ENCODE measurements around the gene NCAM2.

Gene NCAM2

GRCh38 chr21:21268885-21269284 lies 270.7 kb downstream of the NCAM2 start:
- TF ChIP-seq CTCF (IDR thresholded peaks at IDR 0.05), result no peak
- Histone ChIP-seq H3K4me2 (ENCODE audit: low read length) (no peak overlapping the region), H3K4me3 (ENCODE audit: low read depth, low read length) (no peak overlapping the region), H3K4me1 (no peaks in the 10 kb centered on the region), H3K27ac (no peak overlapping the region), H2AFZ (no peak overlapping the region), H3K36me3 (ENCODE audit: control insufficient read depth, insufficient read depth, low read length) (no peaks in the 10 kb centered on the region), H3K27me3 (ENCODE audit: control insufficient read depth, insufficient read depth, low read length) (no peaks in the 10 kb centered on the region), H3K9ac (no peak overlapping the region), H3K9me3 (ENCODE audit: control insufficient read depth, low read length) (no peaks in the 10 kb centered on the region), H3K79me2 (no peaks in the 10 kb centered on the region)

- TF ChIP-seq CTCF (IDR thresholded peaks at IDR 0.05), result no peak
These were observed 281.1 kb downstream of the NCAM2 start for GRCh38 chr21:21279193-21279901.

GRCh38 chr21:21283810-21284209 lies 285.6 kb downstream of the NCAM2 start:
- H3K9me3 ChIP-seq (ENCODE audit: control insufficient read depth, low read length), result no peaks in the 10 kb centered on the region
- no peak overlapping the region for H3K27ac ChIP-seq
- no peak overlapping the region for H3K4me2 ChIP-seq (ENCODE audit: low read length)
- no peaks in the 10 kb centered on the region for H3K36me3 ChIP-seq (ENCODE audit: control insufficient read depth, insufficient read depth, low read length)
- no peaks in the 10 kb centered on the region for H3K79me2 ChIP-seq
- H2AFZ ChIP-seq, result no peak overlapping the region
- H3K9ac ChIP-seq, result no peak overlapping the region
- H3K27me3 ChIP-seq (ENCODE audit: control insufficient read depth, insufficient read depth, low read length), result no peaks in the 10 kb centered on the region
- H3K4me1 ChIP-seq, result no peaks in the 10 kb centered on the region
- TF ChIP-seq CTCF (IDR thresholded peaks at IDR 0.05), result no peak
- H3K4me3 ChIP-seq (ENCODE audit: low read depth, low read length), result no peak overlapping the region

More at GRCh38 chr21:21279193-21279901, 281.1 kb downstream of the NCAM2 start:
- no peak overlapping the region for H3K27ac ChIP-seq
- no peak overlapping the region for H3K4me2 ChIP-seq (ENCODE audit: low read length)
- no peaks in the 10 kb centered on the region for H3K79me2 ChIP-seq
- no peak overlapping the region for H3K4me3 ChIP-seq (ENCODE audit: low read depth, low read length)
- H3K27me3 ChIP-seq (ENCODE audit: control insufficient read depth, insufficient read depth, low read length), result no peaks in the 10 kb centered on the region
- no peak overlapping the region for H2AFZ ChIP-seq
- H3K4me1 ChIP-seq, result no peaks in the 10 kb centered on the region
- no peaks in the 10 kb centered on the region for H3K9me3 ChIP-seq (ENCODE audit: control insufficient read depth, low read length)
- no peak overlapping the region for H3K9ac ChIP-seq
- no peaks in the 10 kb centered on the region for H3K36me3 ChIP-seq (ENCODE audit: control insufficient read depth, insufficient read depth, low read length)

- Histone ChIP-seq H3K4me2 (ENCODE audit: low read length) (no peak overlapping the region), H3K4me3 (ENCODE audit: low read depth, low read length) (no peak overlapping the region), H3K9me3 (ENCODE audit: control insufficient read depth, low read length) (no peaks in the 10 kb centered on the region), H3K9ac (no peak overlapping the region), H3K79me2 (no peaks in the 10 kb centered on the region), H3K27me3 (ENCODE audit: control insufficient read depth, insufficient read depth, low read length) (no peaks in the 10 kb centered on the region), H2AFZ (no peak overlapping the region), H3K4me1 (no peaks in the 10 kb centered on the region), H3K27ac (no peak overlapping the region), H3K36me3 (ENCODE audit: control insufficient read depth, insufficient read depth, low read length) (no peaks in the 10 kb centered on the region)
- no peak for TF ChIP-seq CTCF (IDR thresholded peaks at IDR 0.05)
These were observed 288.1 kb downstream of the NCAM2 start for GRCh38 chr21:21286170-21286798.

- H3K79me2 ChIP-seq, result no peaks in the 10 kb centered on the region
- no peaks in the 10 kb centered on the region for H3K36me3 ChIP-seq (ENCODE audit: control insufficient read depth, insufficient read depth, low read length)
- H3K4me2 ChIP-seq (ENCODE audit: low read length), result no peak overlapping the region
- no peak overlapping the region for H3K9ac ChIP-seq
- H3K27ac ChIP-seq, result no peak overlapping the region
- no peaks in the 10 kb centered on the region for H3K4me1 ChIP-seq
- H2AFZ ChIP-seq, result no peak overlapping the region
- no peaks in the 10 kb centered on the region for H3K9me3 ChIP-seq (ENCODE audit: control insufficient read depth, low read length)
- no peak for TF ChIP-seq CTCF (IDR thresholded peaks at IDR 0.05)
- H3K4me3 ChIP-seq (ENCODE audit: low read depth, low read length), result no peak overlapping the region
- H3K27me3 ChIP-seq (ENCODE audit: control insufficient read depth, insufficient read depth, low read length), result no peaks in the 10 kb centered on the region
These were observed 292.5 kb downstream of the NCAM2 start for GRCh38 chr21:21290751-21291150.

Measured in parathyroid adenoma (tissue), 2 donors.